GM13977 (cell line): ENCODE results near the gene TMC1.

Source experiments
- DNase-seq: peaks from one replicate; pipeline ENCODE4 v3.0.0; 2012; ENCODE audit warnings: low spot score
- CTCF ChIP-seq: IDR thresholded peaks from 2 replicates; pipeline ENCODE4 v1.5.1; 2012; ENCODE audit warnings: mild to moderate bottlenecking, control low read depth; ENCODE audit not compliant: insufficient read depth; ENCODE audit errors: extremely low read depth, missing control alignments
- in situ Hi-C: fragments of 300-500 bp; cut with MboI; formaldehyde crosslinking; loops from one replicate; pipeline ENCODE4 v1.12.0; 2022; ENCODE audit warnings: low sequenced_read_pairs, low pct_unique_long_range_greater_than_20kb, mixed read lengths, inconsistent platforms; ENCODE audit not compliant: unreplicated experiment

Gene TMC1

GRCh38 chr9:72763022-72763421 lies 241.6 kb downstream of the TMC1 start:
- DNase-seq, result no peak
- TF ChIP-seq CTCF, result no peak
- in situ Hi-C loops, result no loop called here

- no peak for TF ChIP-seq CTCF
- in situ Hi-C loops, result no loop called here
- DNase-seq, result no peak
These were observed 248.1 kb downstream of the TMC1 start for GRCh38 chr9:72769546-72769945.

- no peak for TF ChIP-seq CTCF
- in situ Hi-C loops, result no loop called here
- no peak for DNase-seq
These were observed 251.3 kb downstream of the TMC1 start for GRCh38 chr9:72772661-72773060.

GRCh38 chr9:72773570-72773969 lies 252.2 kb downstream of the TMC1 start:
- no peak for TF ChIP-seq CTCF
- in situ Hi-C loops, result no loop called here
- DNase-seq, result no peak

- DNase-seq, result no peak
- TF ChIP-seq CTCF, result no peak
These were observed 254.2 kb downstream of the TMC1 start for GRCh38 chr9:72775570-72775969.

GRCh38 chr9:72779614-72780013 lies 258.2 kb downstream of the TMC1 start:
- no peak for TF ChIP-seq CTCF
- no peak for DNase-seq
- in situ Hi-C loops, result no loop called here

More at GRCh38 chr9:72775570-72775969, 254.2 kb downstream of the TMC1 start:
- in situ Hi-C loops, result no loop called here

GRCh38 chr9:72786948-72787347 lies 265.5 kb downstream of the TMC1 start:
- TF ChIP-seq CTCF, result no peak
- in situ Hi-C loops, result no loop called here
- DNase-seq, result no peak
